SK-N-SH treated with all-trans-retinoic acid at 6 μM for 48 hours (cell line): ENCODE measurements around the gene MAX.

ENCODE experiments used
- ATAC-seq: fragments of 200-7000 bp; cut with Tn5 transposase; 3 replicates; pipeline ENCODE4 v1.9.1; 2020; ENCODE audit warnings: mild to moderate bottlenecking, moderate library complexity
- ARNTL ChIP-seq: fragments of 450-650 bp; formaldehyde crosslinking; IDR thresholded peaks from 2 replicates; pipeline ENCODE4 v1.5.0; 2020; ENCODE audit warnings: low read depth, mild to moderate bottlenecking, moderate library complexity, borderline replicate concordance
- BACH2 ChIP-seq: fragments of 250-450 bp; sonication (Bioruptor Pico); IDR thresholded peaks from 2 replicates; pipeline ENCODE4 v1.9.0; 2021; ENCODE audit warnings: mild to moderate bottlenecking, borderline replicate concordance
- CREB5 ChIP-seq: fragments of 250-450 bp; sonication (Bioruptor Pico); IDR thresholded peaks from 2 replicates; pipeline ENCODE4 v1.5.1; 2020; ENCODE audit warnings: low read depth, mild to moderate bottlenecking, moderate library complexity
- CSDC2 ChIP-seq: fragments of 250-450 bp; sonication (Bioruptor Pico); IDR thresholded peaks from 2 replicates; pipeline ENCODE4 v1.5.0; 2020; ENCODE audit warnings: mild to moderate bottlenecking, moderate library complexity
- CSRNP3 ChIP-seq: fragments of 250-450 bp; sonication (Bioruptor Pico); IDR thresholded peaks from 2 replicates; pipeline ENCODE4 v1.5.1; 2021; ENCODE audit warnings: mild to moderate bottlenecking, moderate library complexity
- ESRRG ChIP-seq: fragments of 250-450 bp; sonication (Bioruptor Pico); IDR thresholded peaks from 2 replicates; pipeline ENCODE4 v1.6.1; 2021; ENCODE audit warnings: mild to moderate bottlenecking
- GLIS3 ChIP-seq: fragments of 250-450 bp; sonication (Bioruptor Pico); IDR thresholded peaks from 2 replicates; pipeline ENCODE4 v1.5.0; 2020; ENCODE audit warnings: mild to moderate bottlenecking, moderate library complexity
- ISL1 ChIP-seq: fragments of 250-450 bp; sonication (Bioruptor Pico); IDR thresholded peaks from 2 replicates; pipeline ENCODE4 v2.1.2; 2022; ENCODE audit warnings: mild to moderate bottlenecking, moderate library complexity
- OSR1 ChIP-seq: fragments of 250-450 bp; sonication (Bioruptor Pico); IDR thresholded peaks from 2 replicates; pipeline ENCODE4 v1.8.0; 2022; ENCODE audit warnings: moderate library complexity, mild to moderate bottlenecking, inconsistent platforms
- PATZ1 ChIP-seq: fragments of 250-450 bp; sonication (Bioruptor Pico); IDR thresholded peaks from 2 replicates; pipeline ENCODE4 v1.8.0; 2020; ENCODE audit warnings: mild to moderate bottlenecking, moderate library complexity, borderline replicate concordance
- POU6F1 ChIP-seq: fragments of 250-450 bp; sonication (Bioruptor Pico); IDR thresholded peaks from 2 replicates; pipeline ENCODE4 v1.8.0; 2021; ENCODE audit warnings: low read depth, mild to moderate bottlenecking, moderate library complexity, borderline replicate concordance
- PPARA ChIP-seq: fragments of 250-450 bp; sonication (Bioruptor Pico); IDR thresholded peaks from 2 replicates; pipeline ENCODE4 v1.5.0; 2020; ENCODE audit warnings: mild to moderate bottlenecking, borderline replicate concordance
- RARB ChIP-seq: fragments of 250-450 bp; sonication (Bioruptor Pico); IDR thresholded peaks from 2 replicates; pipeline ENCODE4 v1.8.0; 2021; ENCODE audit warnings: mild to moderate bottlenecking, moderate library complexity
- TCF4 ChIP-seq: fragments of 250-450 bp; sonication (Bioruptor Pico); IDR thresholded peaks from 2 replicates; pipeline ENCODE4 v1.8.0; 2021; ENCODE audit warnings: mild to moderate bottlenecking, moderate library complexity, borderline replicate concordance
- TOX ChIP-seq: fragments of 250-450 bp; sonication (Bioruptor Pico); IDR thresholded peaks from 2 replicates; pipeline ENCODE4 v1.8.0; 2021; ENCODE audit warnings: mild to moderate bottlenecking, moderate library complexity, borderline replicate concordance
- TSHZ2 ChIP-seq: fragments of 250-450 bp; sonication (Bioruptor Pico); IDR thresholded peaks from 2 replicates; pipeline ENCODE4 v1.5.0; 2020; ENCODE audit warnings: mild to moderate bottlenecking, moderate library complexity
- ZC3H10 ChIP-seq: fragments of 250-450 bp; sonication (Bioruptor Pico); IDR thresholded peaks from 2 replicates; pipeline ENCODE4 v1.5.1; 2021; ENCODE audit warnings: mild to moderate bottlenecking, moderate library complexity
- ZFP3 ChIP-seq: fragments of 250-450 bp; sonication (Bioruptor Pico); IDR thresholded peaks from 2 replicates; pipeline ENCODE4 v1.5.0; 2020; ENCODE audit warnings: mild to moderate bottlenecking, moderate library complexity
- ZFP30 ChIP-seq: fragments of 450-650 bp; formaldehyde crosslinking; IDR thresholded peaks from 2 replicates; pipeline ENCODE4 v1.5.0; 2022; ENCODE audit warnings: mild to moderate bottlenecking, moderate library complexity
- ZNF565 ChIP-seq: fragments of 450-650 bp; formaldehyde crosslinking; conservative IDR thresholded peaks from 2 replicates; pipeline ENCODE4 v1.5.0; 2020; ENCODE audit warnings: low read depth, mild to moderate bottlenecking, moderate library complexity
- ZNF70 ChIP-seq: fragments of 450-650 bp; formaldehyde crosslinking; IDR thresholded peaks from 2 replicates; pipeline ENCODE4 v1.5.0; 2020; ENCODE audit warnings: mild to moderate bottlenecking, moderate library complexity
- ZNF8 ChIP-seq: fragments of 450-650 bp; formaldehyde crosslinking; IDR thresholded peaks from 2 replicates; pipeline ENCODE4 v1.5.0; 2020; ENCODE audit warnings: mild to moderate bottlenecking, moderate library complexity

MAX gene

GRCh38 chr14:65101631-65102440 lies 481 bp downstream of the MAX start:
- ATAC-seq: peak; percentile 49
- no peak for TF ChIP-seq CSDC2 (CRISPR knock-in tag)
- TF ChIP-seq PATZ1: no peak
- no peak for TF ChIP-seq ZC3H10 (CRISPR knock-in tag)
- TF ChIP-seq ZFP3 (CRISPR knock-in tag): no peak
- TF ChIP-seq TOX (CRISPR knock-in tag): no peak
- no peak for TF ChIP-seq TSHZ2 (CRISPR knock-in tag)
- TF ChIP-seq ZNF70 (CRISPR knock-in tag): no peak
- no peak for TF ChIP-seq CREB5
- TF ChIP-seq ESRRG: no peak
- TF ChIP-seq CSRNP3 (CRISPR knock-in tag): no peak
- no peak for TF ChIP-seq GLIS3 (CRISPR knock-in tag)
- TF ChIP-seq ARNTL (CRISPR knock-in tag): no peak
- no peak for TF ChIP-seq TCF4 (CRISPR knock-in tag)
- no peak for TF ChIP-seq ZFP30 (CRISPR knock-in tag)
- no peak for TF ChIP-seq RARB (CRISPR knock-in tag)
- TF ChIP-seq ZNF8: no peak
- TF ChIP-seq OSR1 (CRISPR knock-in tag): no peak
- TF ChIP-seq ISL1: no peak

GRCh38 chr14:65100922-65101541 lies 1.3 kb downstream of the MAX start:
- TF ChIP-seq PATZ1: peak; percentile 69; the same call in 1 of the 2 replicates
- TF ChIP-seq ZNF8: no peak
- ATAC-seq: no peak

GRCh38 chr14:65098586-65098985 lies 3.7 kb downstream of the MAX start:
- no peak for ATAC-seq
- TF ChIP-seq ESRRG (no peak), CREB5 (no peak), CSRNP3 (CRISPR knock-in tag) (no peak), OSR1 (CRISPR knock-in tag) (no peak), ISL1 (no peak), ZNF565 (no peak), ZFP3 (CRISPR knock-in tag) (no peak), BACH2 (CRISPR knock-in tag) (no peak), RARB (CRISPR knock-in tag) (no peak), ZNF70 (CRISPR knock-in tag) (no peak), ZNF8 (no peak), CSDC2 (CRISPR knock-in tag) (no peak), ARNTL (CRISPR knock-in tag) (no peak), PPARA (no peak), POU6F1 (CRISPR knock-in tag) (no peak)
